Femur (tissue), 1 donor: ENCODE data around the gene SFXN3.
A peak's percentile ranks its signal among the peaks of the same experiment; 100 is the strongest.

Experiments used
- DNase-seq: peaks from one replicate; pipeline ENCODE4 v3.0.0-alpha.2; 2017

Gene SFXN3

GRCh38 chr10:101031128-101031795 lies at the start of gene SFXN3, which contains the start of gene PDZD7:
Gene SFXN3, plus strand, starts transcription at chr10:101031234. Its CDS starts 3,461 bp downstream, at chr10:101034695.
Gene PDZD7, minus strand, starts transcription at chr10:101031129. Its CDS starts 910 bp downstream, at chr10:101030219.
- DNase-seq: peak; percentile 96

DNA sequence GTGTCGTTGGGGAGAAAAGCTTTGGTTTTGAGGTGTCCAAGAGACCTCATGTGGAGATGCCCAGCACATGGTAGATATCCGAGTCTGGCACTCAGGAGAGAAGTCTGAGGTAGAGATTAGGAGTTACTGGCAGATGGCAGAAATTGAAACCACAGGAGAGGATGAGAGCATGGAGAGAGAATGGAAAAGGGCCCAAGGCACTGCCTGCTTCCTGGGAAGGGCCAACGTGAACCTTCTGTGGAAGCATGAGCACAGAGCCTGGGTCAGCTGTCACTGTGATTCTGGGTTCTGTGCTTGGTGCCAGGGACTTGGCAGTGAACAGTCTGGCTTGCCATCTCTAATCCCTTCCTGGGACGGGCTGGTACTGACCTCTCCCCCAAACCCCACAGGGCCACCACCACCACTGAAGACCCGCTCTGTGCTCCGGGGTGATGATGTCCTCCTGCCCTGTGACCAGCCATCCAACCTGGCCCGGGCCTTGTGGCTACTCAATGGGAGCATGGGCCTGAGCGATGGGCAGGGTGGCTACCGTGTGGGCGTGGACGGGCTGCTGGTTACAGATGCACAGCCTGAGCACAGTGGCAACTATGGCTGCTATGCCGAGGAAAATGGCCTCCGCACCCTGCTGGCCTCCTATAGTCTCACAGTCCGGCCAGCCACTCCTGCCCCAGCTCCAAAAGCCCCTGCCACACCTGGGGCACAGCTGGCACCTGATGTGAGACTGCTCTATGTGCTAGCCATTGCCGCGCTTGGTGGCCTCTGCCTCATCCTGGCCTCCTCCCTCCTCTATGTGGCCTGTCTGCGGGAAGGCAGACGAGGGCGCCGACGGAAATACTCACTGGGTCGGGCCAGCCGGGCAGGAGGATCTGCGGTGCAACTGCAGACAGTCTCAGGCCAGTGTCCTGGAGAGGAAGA lies 47.9 kb upstream of the SFXN3 start:
- DNase-seq: peak; percentile 18

DNA sequence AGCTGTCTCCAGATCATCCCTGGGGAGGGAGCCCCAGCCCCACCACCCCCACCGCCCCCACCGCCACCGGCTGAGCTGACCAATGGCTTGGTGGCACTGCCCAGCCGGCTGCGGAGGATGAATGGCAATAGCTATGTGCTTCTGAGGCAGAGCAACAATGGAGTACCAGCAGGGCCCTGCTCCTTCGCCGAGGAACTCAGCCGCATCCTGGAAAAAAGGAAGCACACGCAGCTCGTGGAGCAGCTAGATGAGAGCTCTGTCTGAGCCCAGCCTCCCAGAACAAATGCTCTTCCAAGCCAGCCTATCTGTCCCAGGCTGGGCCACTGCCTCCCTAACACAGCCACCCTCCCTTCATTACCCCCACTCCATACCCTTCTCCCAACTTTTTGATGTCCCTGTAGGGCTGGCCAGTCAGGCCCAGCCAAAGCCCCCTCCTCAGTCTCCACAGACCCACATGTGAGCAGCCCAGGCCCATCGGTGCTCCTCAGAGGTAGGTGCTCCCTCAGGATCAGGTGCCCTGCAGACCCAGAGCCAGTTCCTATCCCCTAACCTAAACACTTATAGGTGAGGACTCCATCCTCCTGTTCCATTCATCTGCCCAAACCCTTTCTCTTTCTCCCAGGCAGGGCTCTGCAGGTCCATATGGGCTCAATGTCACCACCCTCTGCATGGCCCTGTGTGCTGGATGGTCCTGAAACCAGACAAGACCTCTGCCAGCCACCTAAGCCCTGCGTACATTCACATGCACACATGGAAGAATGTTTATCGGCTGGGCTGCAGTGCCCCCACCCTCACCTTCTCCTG lies 47.0 kb upstream of the SFXN3 start:
- DNase-seq: peak; percentile 16

- DNase-seq: no peak
These were observed 46.3 kb upstream of the SFXN3 start for GRCh38 chr10:100984672-100985177.

GRCh38 chr10:100985336-100985735 lies 45.7 kb upstream of the SFXN3 start:
- no peak for DNase-seq

- DNase-seq: peak; percentile 19
These were observed 44.4 kb upstream of the SFXN3 start for GRCh38 chr10:100986623-100986951.

- peak; percentile 91 for DNase-seq
These were observed 43.9 kb upstream of the SFXN3 start, which contains the start of the genes MRPL43 and TWNK for GRCh38 chr10:100986952-100987684. Gene MRPL43, minus strand, starts transcription at chr10:100987497. Its CDS starts 54 bp downstream, at chr10:100987443. Gene TWNK, plus strand, starts transcription at chr10:100987543. Its CDS starts 668 bp downstream, at chr10:100988211.

DNA sequence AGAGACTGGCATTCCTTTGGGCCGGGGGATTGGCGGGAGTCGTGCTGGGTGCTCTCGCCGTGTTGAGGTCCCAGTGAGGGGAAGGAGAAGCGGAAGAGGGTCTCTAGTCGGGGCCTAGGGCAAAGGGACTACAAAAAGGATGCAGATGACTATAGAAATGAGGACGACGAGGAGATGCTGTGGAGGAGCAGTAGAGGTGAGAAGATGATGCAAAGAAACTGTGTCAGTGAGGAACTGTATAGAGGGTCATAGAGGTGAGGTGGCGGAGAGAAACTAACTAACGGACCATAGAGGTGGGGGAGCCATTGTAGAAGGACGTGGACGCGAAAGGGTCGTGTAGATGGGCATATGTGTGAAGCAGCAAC lies 43.4 kb upstream of the SFXN3 start:
- DNase-seq: no peak

DNA sequence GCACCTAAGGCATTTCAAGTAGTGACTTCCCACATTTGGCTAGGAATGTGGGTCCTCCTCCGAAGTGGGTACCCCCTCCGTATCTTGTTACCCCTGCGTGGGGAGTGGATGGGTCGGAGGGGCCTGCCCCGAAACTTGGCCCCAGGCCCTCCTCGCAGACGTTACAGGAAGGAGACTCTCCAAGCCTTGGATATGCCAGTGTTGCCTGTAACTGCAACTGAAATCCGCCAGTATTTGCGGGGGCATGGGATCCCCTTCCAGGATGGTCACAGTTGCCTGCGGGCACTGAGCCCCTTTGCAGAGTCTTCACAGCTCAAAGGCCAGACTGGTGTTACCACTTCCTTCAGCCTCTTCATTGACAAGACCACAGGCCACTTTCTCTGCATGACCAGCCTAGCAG lies 42.9 kb upstream of the SFXN3 start:
- no peak for DNase-seq

DNA sequence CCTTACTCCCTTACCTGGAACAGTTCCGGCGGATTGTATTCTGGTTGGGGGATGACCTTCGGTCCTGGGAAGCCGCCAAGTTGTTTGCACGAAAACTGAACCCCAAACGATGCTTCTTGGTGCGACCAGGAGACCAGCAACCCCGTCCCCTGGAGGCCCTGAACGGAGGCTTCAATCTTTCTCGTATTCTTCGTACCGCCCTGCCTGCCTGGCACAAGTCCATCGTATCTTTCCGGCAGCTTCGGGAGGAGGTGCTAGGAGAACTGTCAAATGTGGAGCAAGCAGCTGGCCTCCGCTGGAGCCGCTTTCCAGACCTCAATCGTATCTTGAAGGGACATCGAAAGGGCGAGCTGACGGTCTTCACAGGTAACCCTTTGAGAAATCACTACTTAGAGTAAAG lies 41.9 kb upstream of the SFXN3 start:
- no peak for DNase-seq

GRCh38 chr10:100993986-100994708 lies 36.9 kb upstream of the SFXN3 start:
- peak; percentile 68 for DNase-seq

DNA sequence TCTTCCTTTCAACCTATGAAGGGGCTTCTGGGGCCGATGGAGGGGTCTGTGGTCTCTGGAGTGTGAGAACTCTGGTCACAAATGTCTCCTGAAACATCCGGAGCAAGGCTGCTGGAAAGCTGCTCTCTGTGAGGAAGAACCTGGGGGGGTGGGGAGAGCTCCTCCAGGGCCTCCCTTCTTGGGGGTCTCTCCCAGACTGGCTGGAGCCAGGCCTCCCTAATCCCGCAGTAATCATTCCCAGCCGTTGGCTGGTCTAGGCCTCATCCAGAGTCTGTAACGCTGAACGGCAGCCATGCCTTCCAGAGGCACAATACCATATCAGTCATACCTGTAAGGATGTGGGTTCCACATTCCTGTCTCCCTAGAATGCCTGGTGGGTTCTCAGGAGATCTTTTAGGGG lies 35.9 kb upstream of the SFXN3 start:
- no peak for DNase-seq

DNA sequence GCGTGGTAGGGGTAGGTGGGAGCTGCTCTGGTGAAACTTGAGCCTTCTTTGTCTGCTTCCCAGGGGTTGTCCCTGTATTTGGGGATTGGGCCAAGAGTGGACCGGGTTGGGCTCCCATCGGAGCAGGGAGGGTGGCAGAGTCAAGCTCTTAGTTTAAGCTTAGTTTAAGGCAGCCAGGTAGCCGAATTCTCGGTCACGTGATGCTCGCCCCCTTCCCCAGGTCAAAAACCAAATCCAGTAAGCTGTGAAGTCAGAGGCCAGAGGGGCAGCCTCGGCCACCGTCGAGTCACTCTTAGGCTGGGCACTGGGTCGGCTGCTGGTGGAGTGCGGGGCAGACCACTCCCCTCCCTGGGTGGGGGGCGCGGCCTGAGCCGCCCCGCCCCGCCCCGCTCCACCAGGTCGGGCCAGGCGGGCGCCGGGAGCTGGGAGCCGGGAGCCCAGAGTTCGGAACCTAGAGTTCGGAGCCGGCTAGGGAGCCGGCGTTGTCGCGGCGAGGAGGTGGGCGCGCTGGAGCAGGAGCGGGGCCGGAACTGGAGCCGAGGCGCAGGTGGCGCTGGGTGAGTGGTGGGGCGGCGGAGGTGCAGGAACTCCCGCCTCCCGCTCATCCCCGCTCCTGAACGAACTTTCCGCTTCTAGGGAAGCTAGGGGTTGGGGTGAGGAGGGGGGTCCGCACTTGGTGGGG lies 34.2 kb upstream of the SFXN3 start:
- no peak for DNase-seq

DNA sequence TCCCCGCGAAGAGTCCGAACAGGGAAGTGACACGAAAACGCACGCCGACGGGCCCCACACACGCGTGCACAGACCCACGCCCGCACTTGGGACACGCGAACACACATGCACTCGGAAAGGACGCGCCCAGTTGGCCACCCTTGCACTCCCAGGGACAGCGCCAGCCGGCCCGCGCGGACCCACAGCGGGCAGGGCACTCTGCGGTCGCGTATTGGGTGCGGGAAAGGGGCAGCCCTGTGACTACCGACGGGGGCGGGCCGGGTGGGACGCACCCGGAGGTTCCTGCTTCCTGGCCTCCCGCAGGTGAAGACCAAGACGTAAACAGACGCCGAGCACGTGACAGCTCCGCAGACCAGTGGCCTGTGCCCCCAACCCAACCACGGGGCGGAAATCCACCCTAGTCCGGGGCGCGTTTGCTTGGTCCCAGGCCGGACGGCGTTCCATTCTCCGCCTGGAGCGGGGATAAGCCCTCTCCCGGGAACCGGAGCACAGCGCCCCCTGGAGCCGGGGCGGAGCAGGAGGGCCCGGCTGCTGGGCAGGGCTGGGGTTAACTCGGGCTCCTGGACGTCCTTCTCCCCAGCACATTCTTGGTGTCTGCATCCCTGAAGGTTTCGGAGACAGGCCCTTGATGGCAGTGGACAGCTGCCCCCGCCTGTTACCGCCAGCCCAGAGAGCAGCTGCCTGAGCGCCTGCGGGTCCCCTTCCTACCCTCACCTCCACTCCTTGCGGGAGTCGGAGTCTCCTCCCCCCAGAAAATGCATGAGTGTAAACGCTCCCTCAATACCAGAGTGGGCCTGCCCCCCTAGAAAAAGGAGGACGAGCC lies 33.5 kb upstream of the SFXN3 start:
- peak; percentile 65 for DNase-seq

GRCh38 chr10:100998183-100998990 lies 32.6 kb upstream of the SFXN3 start:
- DNase-seq: peak; percentile 93

- peak; percentile 91 for DNase-seq
These were observed 31.9 kb upstream of the SFXN3 start for GRCh38 chr10:100998991-100999741.

GRCh38 chr10:100999742-101000126 lies 31.3 kb upstream of the SFXN3 start, which contains the start of gene LZTS2:
Gene LZTS2, plus strand, starts transcription at chr10:100999808. Its CDS starts 2,731 bp downstream, at chr10:101002539.
- DNase-seq: no peak
